ENCODE data around the gene OR56A3. TPM values are rescaled to one million over a fixed set of nuclear protein-coding genes. Genes with fewer than 3 reads are reported as not detected.
"Not testable (repeated sequence)": the region's sequence is repeated elsewhere in the genome, so short reads cannot be mapped to it uniquely, and the experiment has no call there.

OR56A3 gene
- total RNA-seq, 1 donor from 2014 or later, result not detected

DNA sequence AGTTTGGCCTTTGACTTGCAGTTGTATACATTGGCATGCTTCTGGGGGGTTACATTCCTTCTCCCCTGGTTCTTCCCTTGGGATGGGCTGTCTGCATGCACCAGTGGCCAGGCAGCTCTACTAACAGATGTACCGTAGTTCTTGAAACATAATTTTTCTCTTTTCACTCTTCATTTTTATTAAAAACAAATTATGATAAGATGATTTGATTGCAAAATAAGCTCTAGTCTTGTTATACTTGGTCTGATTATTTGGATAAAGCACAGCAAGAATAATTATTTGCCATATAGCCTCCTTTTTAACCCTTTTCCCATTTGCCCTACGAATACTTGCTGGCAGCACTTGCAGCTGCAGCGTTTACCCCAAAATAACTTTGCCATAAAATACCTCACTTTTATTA is 13.5 kb downstream of the OR56A3 start:
- no peaks in the 10 kb centered on the region for H3K27me3 ChIP-seq (ENCODE audit: control insufficient read depth, insufficient read depth, low read length)
- FAIRE-seq (no peak), DNase-seq (ENCODE audit: low read depth) (no peak)
- no peak overlapping the region for H3K4me3 ChIP-seq (ENCODE audit: low read depth, low read length)
- TF ChIP-seq, protein P1, sequence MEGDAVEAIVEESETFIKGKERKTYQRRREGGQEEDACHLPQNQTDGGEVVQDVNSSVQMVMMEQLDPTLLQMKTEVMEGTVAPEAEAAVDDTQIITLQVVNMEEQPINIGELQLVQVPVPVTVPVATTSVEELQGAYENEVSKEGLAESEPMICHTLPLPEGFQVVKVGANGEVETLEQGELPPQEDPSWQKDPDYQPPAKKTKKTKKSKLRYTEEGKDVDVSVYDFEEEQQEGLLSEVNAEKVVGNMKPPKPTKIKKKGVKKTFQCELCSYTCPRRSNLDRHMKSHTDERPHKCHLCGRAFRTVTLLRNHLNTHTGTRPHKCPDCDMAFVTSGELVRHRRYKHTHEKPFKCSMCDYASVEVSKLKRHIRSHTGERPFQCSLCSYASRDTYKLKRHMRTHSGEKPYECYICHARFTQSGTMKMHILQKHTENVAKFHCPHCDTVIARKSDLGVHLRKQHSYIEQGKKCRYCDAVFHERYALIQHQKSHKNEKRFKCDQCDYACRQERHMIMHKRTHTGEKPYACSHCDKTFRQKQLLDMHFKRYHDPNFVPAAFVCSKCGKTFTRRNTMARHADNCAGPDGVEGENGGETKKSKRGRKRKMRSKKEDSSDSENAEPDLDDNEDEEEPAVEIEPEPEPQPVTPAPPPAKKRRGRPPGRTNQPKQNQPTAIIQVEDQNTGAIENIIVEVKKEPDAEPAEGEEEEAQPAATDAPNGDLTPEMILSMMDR (IDR thresholded peaks at IDR 0.05; ENCODE audit: insufficient read depth, low read length, severe bottlenecking), result no peak
- no peaks in the 10 kb centered on the region for H3K36me3 ChIP-seq (ENCODE audit: control insufficient read depth, insufficient read depth, low read length)

DNA sequence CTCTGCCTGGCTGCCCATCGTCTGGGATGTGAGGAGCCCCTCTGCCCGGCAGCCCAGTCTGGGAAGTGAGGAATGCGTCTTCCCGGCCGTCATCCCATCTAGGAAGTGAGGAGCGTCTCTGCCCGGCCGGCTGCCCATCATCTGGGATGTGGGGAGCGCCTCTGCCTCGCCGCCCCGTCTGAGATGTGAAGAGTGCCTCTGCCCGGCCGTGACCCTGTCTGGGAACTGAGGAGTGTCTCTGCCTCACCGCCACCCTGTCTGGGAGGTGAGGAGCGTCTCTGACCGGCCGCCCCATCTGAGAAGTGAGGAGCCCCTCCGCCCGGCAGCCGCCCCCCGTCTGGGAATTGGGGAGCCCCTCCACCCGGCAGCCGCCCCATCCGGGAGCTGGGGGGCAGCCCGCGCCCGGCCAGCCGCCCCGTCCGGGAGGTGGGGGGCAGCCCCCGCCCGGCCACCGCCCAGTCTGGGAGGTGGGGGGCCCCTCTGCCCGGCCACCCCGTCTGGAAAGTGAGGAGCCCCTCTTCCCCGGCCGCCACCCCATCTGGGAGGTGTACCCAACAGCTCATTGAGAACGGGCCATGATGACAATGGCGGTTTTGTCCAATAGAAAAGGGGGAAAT is 18.8 kb downstream of the OR56A3 start:
- not testable (repeated sequence) for H3K36me3 ChIP-seq (ENCODE audit: control insufficient read depth, insufficient read depth, low read length); H3K4me3 ChIP-seq (ENCODE audit: low read depth, low read length); H3K27me3 ChIP-seq (ENCODE audit: control insufficient read depth, insufficient read depth, low read length); FAIRE-seq; DNase-seq (ENCODE audit: low read depth)

DNA sequence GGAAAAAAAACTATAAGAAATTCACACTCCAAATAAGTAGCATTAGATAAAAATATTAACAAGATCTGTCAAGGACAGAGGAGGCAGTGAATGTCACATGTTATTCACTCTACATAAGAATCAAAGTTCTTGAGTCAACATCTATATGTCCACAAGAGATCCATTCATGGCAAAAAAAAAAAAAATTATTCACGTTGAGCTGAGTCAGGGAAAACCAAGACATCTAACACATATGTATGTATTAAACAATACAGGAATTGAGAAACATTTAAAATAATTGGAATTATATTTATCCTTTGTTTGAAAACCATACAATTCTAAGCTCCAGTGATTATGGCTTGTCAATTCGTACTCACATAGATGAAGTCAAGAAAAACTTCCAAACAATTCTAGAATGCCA is 24.9 kb downstream of the OR56A3 start:
- Histone ChIP-seq H3K4me3 (ENCODE audit: low read depth, low read length) (no peak overlapping the region), H3K36me3 (ENCODE audit: control insufficient read depth, insufficient read depth, low read length) (no peaks in the 10 kb centered on the region), H3K27me3 (ENCODE audit: control insufficient read depth, insufficient read depth, low read length) (no peaks in the 10 kb centered on the region)
- FAIRE-seq (no peak), DNase-seq (ENCODE audit: low read depth) (no peak)
- TF ChIP-seq, protein P1 (IDR thresholded peaks at IDR 0.05; ENCODE audit: insufficient read depth, low read length, severe bottlenecking), result no peak

DNA sequence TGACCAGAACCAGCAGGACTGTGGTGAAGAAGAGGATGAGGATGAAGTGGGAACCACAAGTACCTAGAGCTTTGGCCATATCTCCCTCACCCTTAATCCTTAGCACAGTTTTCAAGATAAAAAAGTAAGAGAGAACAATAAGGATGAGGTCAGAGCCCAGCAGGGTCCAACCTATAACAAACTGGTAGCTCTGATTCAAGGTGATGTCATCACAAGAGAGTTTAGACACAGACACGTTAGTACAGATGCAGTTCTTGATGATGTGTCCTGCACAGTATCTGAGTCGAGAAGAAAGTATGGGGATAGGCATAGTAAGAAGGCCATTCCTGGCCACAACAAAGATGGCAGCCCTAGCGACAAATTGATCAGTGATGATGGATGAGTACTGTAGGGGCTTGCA is 25.7 kb downstream of the OR56A3 start:
- TF ChIP-seq, protein P1 (IDR thresholded peaks at IDR 0.05; ENCODE audit: insufficient read depth, low read length, severe bottlenecking), result no peak
- no peak for FAIRE-seq
- Histone ChIP-seq H3K36me3 (ENCODE audit: control insufficient read depth, insufficient read depth, low read length) (no peaks in the 10 kb centered on the region), H3K27me3 (ENCODE audit: control insufficient read depth, insufficient read depth, low read length) (no peaks in the 10 kb centered on the region), H3K4me3 (ENCODE audit: low read depth, low read length) (no peak overlapping the region)
- peak; percentile 68 for DNase-seq (ENCODE audit: low read depth)

DNA sequence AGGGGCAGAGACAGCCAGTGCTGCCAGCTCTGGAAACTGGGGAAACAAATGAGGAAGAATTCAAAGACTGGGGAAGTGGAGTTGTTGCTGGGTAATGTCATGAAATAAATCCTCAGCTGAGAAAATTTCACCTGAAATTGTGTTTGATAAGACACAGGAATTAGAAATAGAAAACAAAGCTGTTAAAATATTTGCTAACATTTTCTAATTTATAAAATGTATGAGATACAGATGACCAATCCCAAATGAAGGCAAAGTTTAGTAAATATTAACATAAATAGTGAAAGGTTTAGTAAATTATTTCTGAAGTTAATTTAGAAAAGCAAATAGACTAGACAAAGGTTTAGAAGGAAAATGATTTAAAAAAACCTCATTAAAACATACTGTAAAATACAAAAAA is 26.3 kb downstream of the OR56A3 start, which contains the start of gene OR56A5:
Gene OR56A5 (minus strand): TSS at position 101 of the 400 bp plus-strand sequence. CDS start 0 bp downstream, at position 101.
- DNase-seq (ENCODE audit: low read depth) (no peak), FAIRE-seq (no peak)
- H3K27me3 ChIP-seq (ENCODE audit: control insufficient read depth, insufficient read depth, low read length), result no peaks in the 10 kb centered on the region
- H3K36me3 ChIP-seq (ENCODE audit: control insufficient read depth, insufficient read depth, low read length), result no peaks in the 10 kb centered on the region
- H3K4me3 ChIP-seq (ENCODE audit: low read depth, low read length), result no peak within 1 kb of the TSS
- TF ChIP-seq, protein P1 (IDR thresholded peaks at IDR 0.05; ENCODE audit: insufficient read depth, low read length, severe bottlenecking), result no peak

DNA sequence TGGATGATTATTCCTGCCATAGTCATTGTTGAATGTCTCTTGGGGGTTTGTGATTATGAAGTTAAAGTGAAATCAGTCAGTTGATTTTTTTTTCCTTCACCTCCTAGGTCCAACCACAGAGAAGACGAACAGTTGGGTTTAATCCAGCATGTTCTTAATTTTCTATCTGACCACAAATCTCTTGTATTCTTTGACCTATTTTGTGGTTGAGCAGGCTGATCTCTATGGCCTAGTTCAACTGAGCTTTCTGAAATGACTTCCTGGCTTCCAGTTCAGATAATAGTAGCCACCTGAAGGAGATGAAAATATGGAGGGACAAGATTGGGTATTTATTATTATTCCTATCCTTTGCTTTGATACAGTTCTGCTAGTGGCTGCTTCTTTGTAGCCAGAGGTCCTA is 31.5 kb downstream of the OR56A3 start:
- TF ChIP-seq, protein P1 (IDR thresholded peaks at IDR 0.05; ENCODE audit: insufficient read depth, low read length, severe bottlenecking), result no peak
- FAIRE-seq, result no peak
- no peak for DNase-seq (ENCODE audit: low read depth)
- no peak overlapping the region for H3K4me3 ChIP-seq (ENCODE audit: low read depth, low read length)
- no peaks in the 10 kb centered on the region for H3K27me3 ChIP-seq (ENCODE audit: control insufficient read depth, insufficient read depth, low read length)
- no peaks in the 10 kb centered on the region for H3K36me3 ChIP-seq (ENCODE audit: control insufficient read depth, insufficient read depth, low read length)
